GM12891 (cell line): ENCODE results near the gene LRP1.

ENCODE experiments used
- POLR2A ChIP-seq: IDR thresholded peaks from 2 replicates; pipeline ENCODE4 v1.6.1; 2011; ENCODE audit warnings: low read depth, low read length, control low read depth
- POLR2AphosphoS5 ChIP-seq: IDR thresholded peaks from 2 replicates; pipeline ENCODE4 v1.6.1; 2011; ENCODE audit warnings: low read depth, low read length, control low read depth
- SPI1 ChIP-seq: IDR thresholded peaks from 2 replicates; pipeline ENCODE4 v1.6.1; 2011; ENCODE audit warnings: low read depth, low read length, control low read depth
- TAF1 ChIP-seq: IDR thresholded peaks from 2 replicates; pipeline ENCODE4 v1.6.1; 2011; ENCODE audit warnings: low read depth, low read length, control low read depth

DNA sequence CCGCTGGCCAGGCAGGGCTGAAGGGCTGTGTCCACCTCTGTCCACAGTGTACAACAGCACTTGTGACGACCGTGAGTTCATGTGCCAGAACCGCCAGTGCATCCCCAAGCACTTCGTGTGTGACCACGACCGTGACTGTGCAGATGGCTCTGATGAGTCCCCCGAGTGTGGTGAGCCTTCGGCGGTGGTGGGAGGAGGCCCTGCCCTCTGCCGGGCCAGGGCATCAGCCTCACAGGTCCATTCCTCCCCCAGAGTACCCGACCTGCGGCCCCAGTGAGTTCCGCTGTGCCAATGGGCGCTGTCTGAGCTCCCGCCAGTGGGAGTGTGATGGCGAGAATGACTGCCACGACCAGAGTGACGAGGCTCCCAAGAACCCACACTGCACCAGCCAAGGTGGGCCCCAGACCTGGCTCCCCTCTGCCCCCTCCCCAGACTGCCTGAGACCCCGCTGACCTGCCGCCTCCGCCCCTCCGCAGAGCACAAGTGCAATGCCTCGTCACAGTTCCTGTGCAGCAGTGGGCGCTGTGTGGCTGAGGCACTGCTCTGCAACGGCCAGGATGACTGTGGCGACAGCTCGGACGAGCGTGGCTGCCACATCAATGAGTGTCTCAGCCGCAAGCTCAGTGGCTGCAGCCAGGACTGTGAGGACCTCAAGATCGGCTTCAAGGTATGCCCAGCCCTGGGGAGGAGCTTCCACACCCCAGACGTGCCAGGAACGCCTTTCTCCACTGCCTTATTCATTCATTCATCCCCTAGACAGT is 67.5 kb downstream of the LRP1 start:
- no peak for TF ChIP-seq POLR2AphosphoS5
- TF ChIP-seq POLR2A = no peak
- TF ChIP-seq TAF1 = no peak
- no peak for TF ChIP-seq SPI1
